ENCODE results near the gene IFNA4. TPM values are rescaled to one million over a fixed set of nuclear protein-coding genes. Genes with fewer than 3 reads are reported as not detected.

IFNA4 gene
- total and polyA plus RNA-seq, 9 of the 15 experiments (the other 6 are each of a cell fraction or from before 2014, with no cell fraction given): not detected

DNA sequence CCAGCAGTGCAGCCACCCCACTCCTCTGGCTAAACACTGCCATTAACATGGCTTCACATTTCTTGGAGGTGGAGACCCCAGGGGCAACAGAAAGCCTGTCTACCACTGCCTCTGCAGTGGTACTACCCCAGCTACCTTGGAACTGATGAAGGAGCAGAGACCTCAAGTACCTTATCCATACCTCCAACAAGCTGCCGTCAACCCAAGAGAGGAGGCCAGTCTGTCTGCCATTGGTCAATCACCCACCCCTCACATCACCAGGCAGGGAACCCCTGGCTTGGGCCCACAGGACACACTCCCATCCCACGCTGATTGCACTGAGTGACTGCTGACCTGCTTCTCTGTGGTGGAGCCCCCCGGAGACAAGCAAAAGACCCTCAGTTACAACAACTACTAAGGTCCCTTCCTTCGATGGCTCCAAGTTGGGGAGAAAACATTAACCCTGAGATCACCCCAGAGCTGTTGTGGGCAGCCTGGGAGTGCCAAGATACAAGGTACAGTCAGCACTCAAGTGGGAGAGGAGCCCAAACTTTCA, 46.8 kb upstream of the IFNA4 start:
- H2AFZ ChIP-seq (ENCODE audit: low read depth, low read length): no peak overlapping the region
- DNase-seq (ENCODE audit: extremely low read depth in 1 of 4, low spot score in 3 of 4): no peak
- no peak overlapping the region for H3K9ac ChIP-seq (ENCODE audit: insufficient read depth in 1 of 2, low read depth in 2 of 2, low read length in 2 of 2)
- H3K79me2 ChIP-seq (ENCODE audit: control insufficient read depth, insufficient read depth, low read length): no peaks in the 10 kb centered on the region
- no peaks in the 10 kb centered on the region for H4K20me1 ChIP-seq (replicated peaks; ENCODE audit: control insufficient read depth, insufficient read depth, low read length)
- H3K27me3 ChIP-seq (ENCODE audit: control insufficient read depth in 2 of 2, insufficient read depth in 2 of 2, low read length in 2 of 2): no peaks in the 10 kb centered on the region
- intact Hi-C loops (cut with micrococcal nuclease): no loop called here
- H3K4me1 ChIP-seq (replicated peaks in 1 of 2; ENCODE audit: control insufficient read depth in 2 of 2, insufficient read depth in 2 of 2, low read length in 2 of 2): no peaks in the 10 kb centered on the region
- H3K36me3 ChIP-seq (ENCODE audit: control insufficient read depth, insufficient read depth, low read length): no peaks in the 10 kb centered on the region
- ChIA-PET CTCF (ENCODE audit: low intra/inter-chr PET ratio) (no interaction called here), POLR2A (no interaction called here)
- TF ChIP-seq, protein P1, sequence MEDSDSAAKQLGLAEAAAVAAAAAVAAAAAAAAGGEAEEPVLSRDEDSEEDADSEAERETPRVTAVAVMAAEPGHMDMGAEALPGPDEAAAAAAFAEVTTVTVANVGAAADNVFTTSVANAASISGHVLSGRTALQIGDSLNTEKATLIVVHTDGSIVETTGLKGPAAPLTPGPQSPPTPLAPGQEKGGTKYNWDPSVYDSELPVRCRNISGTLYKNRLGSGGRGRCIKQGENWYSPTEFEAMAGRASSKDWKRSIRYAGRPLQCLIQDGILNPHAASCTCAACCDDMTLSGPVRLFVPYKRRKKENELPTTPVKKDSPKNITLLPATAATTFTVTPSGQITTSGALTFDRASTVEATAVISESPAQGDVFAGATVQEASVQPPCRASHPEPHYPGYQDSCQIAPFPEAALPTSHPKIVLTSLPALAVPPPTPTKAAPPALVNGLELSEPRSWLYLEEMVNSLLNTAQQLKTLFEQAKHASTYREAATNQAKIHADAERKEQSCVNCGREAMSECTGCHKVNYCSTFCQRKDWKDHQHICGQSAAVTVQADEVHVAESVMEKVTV (CRISPR knock-in tag; IDR thresholded peaks at IDR 0.05): no peak
- no peak for TF ChIP-seq CBX8 (IDR thresholded peaks at IDR 0.05; ENCODE audit: borderline replicate concordance, extremely low read depth, low read depth, low read length, poor library complexity, severe bottlenecking)
- TF ChIP-seq, protein P2, sequence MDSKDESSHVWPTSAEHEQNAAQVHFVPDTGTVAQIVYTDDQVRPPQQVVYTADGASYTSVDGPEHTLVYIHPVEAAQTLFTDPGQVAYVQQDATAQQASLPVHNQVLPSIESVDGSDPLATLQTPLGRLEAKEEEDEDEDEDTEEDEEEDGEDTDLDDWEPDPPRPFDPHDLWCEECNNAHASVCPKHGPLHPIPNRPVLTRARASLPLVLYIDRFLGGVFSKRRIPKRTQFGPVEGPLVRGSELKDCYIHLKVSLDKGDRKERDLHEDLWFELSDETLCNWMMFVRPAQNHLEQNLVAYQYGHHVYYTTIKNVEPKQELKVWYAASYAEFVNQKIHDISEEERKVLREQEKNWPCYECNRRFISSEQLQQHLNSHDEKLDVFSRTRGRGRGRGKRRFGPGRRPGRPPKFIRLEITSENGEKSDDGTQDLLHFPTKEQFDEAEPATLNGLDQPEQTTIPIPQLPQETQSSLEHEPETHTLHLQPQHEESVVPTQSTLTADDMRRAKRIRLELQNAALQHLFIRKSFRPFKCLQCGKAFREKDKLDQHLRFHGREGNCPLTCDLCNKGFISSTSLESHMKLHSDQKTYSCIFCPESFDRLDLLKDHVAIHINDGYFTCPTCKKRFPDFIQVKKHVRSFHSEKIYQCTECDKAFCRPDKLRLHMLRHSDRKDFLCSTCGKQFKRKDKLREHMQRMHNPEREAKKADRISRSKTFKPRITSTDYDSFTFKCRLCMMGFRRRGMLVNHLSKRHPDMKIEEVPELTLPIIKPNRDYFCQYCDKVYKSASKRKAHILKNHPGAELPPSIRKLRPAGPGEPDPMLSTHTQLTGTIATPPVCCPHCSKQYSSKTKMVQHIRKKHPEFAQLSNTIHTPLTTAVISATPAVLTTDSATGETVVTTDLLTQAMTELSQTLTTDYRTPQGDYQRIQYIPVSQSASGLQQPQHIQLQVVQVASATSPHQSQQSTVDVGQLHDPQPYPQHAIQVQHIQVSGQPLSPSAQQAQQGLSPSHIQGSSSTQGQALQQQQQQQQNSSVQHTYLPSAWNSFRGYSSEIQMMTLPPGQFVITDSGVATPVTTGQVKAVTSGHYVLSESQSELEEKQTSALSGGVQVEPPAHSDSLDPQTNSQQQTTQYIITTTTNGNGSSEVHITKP (IDR thresholded peaks at IDR 0.05; ENCODE audit: partially characterized antibody): no peak
- no peak for TF ChIP-seq MED1 (CRISPR knock-in tag; IDR thresholded peaks at IDR 0.05; ENCODE audit: borderline replicate concordance)
- no peak for TF ChIP-seq PTTG1 (tag; IDR thresholded peaks at IDR 0.05; ENCODE audit: low read depth)
- TF ChIP-seq ZNF253 (CRISPR knock-in tag; conservative IDR thresholded peaks at IDR 0.05): no peak
- BruUV-seq (replicated peaks): no TSS peak
- no peak for FAIRE-seq
- H3K27ac ChIP-seq (ENCODE audit: extremely low read depth, low read depth, low read length): no peak overlapping the region
- in situ Hi-C loops (cut with MboI): no loop called here
- H3K9me1 ChIP-seq (ENCODE audit: control insufficient read depth, insufficient read depth, low read length): no peaks in the 10 kb centered on the region
- no peaks in the 10 kb centered on the region for H3K9me3 ChIP-seq (replicated peaks; ENCODE audit: control insufficient read depth, insufficient read depth, low read depth, low read length)
- no peak overlapping the region for H3K4me2 ChIP-seq (ENCODE audit: insufficient read depth, low read length)
- no CpG with 5 or more reads among the region's 4 CpGs for WGBS (ENCODE audit: insufficient coverage, low coverage, missing lambda C conversion rate)
- no peak overlapping the region for H3K4me3 ChIP-seq
- ATAC-seq: no peak

All from K562 (cell line).